HG02798 (cell line): Measurements from ENCODE around the gene MEOX1.
A peak's percentile ranks its signal among the peaks of the same experiment; 100 is the strongest.
"Not testable (repeated sequence)": the region's sequence is repeated elsewhere in the genome, so short reads cannot be mapped to it uniquely, and the experiment has no call there.

ENCODE experiments used
- ATAC-seq: cut with Tn5 transposase; IDR thresholded peaks from one replicate; pipeline ENCODE4 v1.9.1; 2021; ENCODE audit warnings: mild to moderate bottlenecking; ENCODE audit not compliant: unreplicated experiment, poor library complexity

MEOX1 gene

DNA sequence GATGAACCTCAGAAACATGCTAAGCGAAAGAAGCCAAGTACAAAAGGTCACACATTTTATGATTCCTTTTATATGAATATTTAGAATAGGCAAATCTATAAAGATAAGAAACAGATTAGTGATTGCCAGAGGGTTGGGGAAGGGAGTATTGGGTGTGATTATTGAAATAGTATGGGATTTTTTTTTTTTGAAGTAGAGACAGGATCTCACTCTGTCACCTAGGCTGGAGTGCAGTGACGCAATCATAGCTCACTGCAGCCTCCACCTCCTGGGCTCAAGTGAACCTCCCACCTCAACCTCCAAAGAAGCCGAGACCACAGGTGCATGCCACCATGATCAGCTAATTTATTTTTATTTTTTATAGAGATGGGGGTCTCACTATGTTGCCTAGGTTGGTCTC is 35.7 kb downstream of the MEOX1 start:
- ATAC-seq: no peak

DNA sequence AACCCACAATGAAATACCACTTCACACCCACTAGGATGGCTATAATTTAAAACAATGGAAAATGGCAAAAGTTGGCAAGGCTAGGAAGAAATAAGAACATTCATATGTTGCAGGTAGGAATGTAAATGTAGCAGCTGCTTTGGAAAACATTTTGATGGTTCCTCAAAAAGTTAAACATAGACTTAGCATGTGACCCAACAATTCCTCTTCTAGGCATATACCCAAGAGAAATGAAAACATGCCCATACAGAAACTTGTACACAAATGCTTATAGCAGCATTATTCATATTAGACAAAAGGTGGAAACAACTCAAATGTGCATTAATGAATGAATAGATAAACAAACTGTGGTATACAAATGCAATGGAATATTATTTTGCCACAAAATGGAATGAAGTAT is 36.1 kb downstream of the MEOX1 start:
- no peak for ATAC-seq

GRCh38 chr17:43620581-43620980 is 41.1 kb downstream of the MEOX1 start:
- no peak for ATAC-seq

- no peak for ATAC-seq
Measured at GRCh38 chr17:43620147-43620546, 41.6 kb downstream of the MEOX1 start.

GRCh38 chr17:43619705-43620104 is 42.0 kb downstream of the MEOX1 start:
- no peak for ATAC-seq

- ATAC-seq: no peak
Measured at GRCh38 chr17:43618276-43618675, 43.4 kb downstream of the MEOX1 start.

- no peak for ATAC-seq
Measured at GRCh38 chr17:43616852-43617251, 44.9 kb downstream of the MEOX1 start.

DNA sequence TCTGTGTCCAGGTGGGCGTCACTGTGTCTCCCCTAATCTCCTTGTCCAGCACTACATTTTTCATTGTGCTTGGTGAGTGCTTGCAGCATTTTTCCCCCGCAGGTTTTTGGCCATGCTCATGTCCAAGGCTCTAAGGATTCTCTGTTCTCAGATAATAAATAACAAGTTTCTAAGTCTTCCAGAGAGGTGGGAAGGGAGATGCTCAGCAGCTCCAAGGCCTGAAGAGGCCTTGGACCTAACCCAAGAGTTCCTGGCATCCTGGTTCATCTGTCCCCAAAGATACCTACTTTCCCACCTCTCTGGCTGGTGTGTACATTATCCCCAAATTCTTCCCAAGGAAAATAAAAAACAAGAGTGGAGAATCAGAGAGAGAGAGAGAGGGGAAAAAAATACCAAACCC is 45.3 kb downstream of the MEOX1 start:
- ATAC-seq: no peak

DNA sequence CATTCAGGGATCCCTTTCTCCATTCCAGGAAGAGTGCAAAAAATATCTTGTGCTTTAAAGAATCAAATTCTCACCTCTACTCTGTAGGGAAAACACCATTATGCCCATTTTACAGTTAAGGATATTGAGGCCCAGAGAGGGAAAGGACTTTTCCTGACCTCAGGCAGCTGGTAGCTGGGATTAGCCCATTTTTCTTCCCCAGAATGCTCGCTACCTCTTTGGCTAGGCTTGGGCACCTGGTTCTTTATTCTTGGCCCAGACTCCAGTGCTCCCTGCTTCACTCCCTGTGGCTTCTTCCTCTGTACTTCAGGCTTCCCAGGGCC is 45.7 kb downstream of the MEOX1 start:
- ATAC-seq: no peak

DNA sequence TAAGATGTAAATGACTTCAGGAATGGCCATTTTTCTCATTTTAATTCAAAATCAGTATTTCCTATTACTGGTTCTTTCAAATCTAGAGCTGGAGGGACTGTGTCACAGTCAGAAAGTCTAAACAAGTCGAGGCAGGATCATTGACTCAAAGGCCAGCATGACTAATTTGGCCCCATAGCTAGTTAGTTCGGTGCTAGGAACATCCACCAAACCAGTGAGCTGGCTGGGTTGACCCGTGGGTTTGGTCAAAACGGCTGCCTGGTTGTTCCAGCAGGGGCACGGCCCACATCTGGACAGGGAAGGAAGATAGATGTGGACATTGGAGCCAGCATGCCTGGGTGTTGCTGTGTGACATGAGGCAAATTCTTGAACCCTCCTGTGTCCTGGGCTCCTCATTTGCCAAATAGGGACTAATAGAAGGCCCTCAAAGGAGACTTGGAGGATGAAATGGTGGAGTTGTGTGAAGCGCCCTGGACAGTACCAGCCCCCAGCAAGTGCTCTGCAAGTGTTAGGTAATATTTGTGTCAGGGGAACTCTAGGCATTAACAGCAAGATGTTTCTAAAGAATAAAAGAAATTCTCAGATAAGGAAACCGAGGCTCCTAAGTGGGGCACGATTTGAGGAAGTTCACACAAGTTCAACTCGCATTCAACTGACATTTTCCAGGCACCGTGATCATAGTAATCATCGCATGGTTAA is 46.2 kb downstream of the MEOX1 start:
- ATAC-seq: no peak

DNA sequence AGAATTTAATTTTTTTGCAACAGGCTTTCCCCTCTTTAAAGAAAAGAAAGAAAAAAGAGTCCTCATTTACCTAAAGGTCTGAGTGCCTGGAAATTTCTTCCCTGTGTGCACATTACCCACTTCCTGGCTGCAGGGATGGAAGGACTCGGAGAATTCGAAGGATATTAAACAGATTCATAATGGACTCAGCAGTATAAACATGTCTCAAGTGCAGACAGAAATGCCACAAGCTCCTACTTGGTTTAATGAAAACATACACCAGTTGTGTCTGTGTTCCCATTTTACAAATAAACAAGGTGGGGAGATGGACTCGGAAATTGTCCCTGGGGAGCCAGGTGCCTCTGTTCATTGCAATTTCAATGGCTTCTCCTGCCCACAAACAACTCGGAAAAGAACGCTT is 47.2 kb downstream of the MEOX1 start:
- ATAC-seq: no peak

- no peak for ATAC-seq
Measured at GRCh38 chr17:43613917-43614316, 47.8 kb downstream of the MEOX1 start.

DNA sequence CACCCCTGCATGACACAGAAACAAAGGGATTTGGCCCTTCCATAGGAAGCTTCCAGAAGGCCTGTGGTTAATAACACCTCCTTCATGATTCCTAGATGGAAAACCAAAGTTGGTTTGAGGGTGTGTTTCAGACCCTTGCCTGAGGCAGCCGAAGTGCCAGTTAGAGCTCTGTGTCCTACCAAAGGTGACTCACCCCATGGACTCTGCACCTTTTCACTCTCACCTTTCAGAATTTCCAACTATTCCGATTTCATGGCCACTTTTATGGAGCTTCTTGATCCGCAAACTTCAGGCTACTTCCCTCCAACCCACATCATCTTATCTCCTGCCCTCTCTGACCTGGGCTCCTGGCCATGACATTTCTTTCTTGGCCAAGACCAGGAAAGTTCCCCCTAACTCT is 49.2 kb downstream of the MEOX1 start:
- ATAC-seq: no peak

- ATAC-seq: no peak
Measured at GRCh38 chr17:43611230-43611969, 50.3 kb downstream of the MEOX1 start.

GRCh38 chr17:43609613-43610385 is 51.9 kb downstream of the MEOX1 start:
- no peak for ATAC-seq

GRCh38 chr17:43608313-43608712 is 53.4 kb downstream of the MEOX1 start:
- peak; percentile 53 for ATAC-seq

- ATAC-seq: no peak
Measured at GRCh38 chr17:43604549-43604948, 57.2 kb downstream of the MEOX1 start.

DNA sequence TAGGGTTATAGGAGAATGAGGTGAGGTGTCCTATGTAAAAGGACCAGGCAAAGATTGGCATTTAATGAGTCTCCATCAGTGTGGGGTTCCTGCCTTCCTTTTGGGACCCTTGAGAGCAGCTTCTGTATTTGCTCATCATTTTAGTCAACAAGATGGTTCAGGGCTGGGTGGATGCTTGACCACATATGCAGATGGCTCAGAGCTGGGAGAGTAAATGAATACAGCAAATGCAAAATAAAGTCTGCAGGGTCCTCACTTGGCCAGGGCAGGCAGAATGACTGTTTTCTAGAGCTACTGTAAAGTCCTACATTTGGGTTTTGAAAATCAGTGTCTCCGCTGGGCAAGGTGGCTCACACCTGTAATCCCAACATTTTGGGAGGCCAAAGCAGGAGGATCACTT is 58.4 kb downstream of the MEOX1 start:
- ATAC-seq: no peak

GRCh38 chr17:43602556-43602955 is 59.2 kb downstream of the MEOX1 start:
- ATAC-seq: not testable (repeated sequence)

DNA sequence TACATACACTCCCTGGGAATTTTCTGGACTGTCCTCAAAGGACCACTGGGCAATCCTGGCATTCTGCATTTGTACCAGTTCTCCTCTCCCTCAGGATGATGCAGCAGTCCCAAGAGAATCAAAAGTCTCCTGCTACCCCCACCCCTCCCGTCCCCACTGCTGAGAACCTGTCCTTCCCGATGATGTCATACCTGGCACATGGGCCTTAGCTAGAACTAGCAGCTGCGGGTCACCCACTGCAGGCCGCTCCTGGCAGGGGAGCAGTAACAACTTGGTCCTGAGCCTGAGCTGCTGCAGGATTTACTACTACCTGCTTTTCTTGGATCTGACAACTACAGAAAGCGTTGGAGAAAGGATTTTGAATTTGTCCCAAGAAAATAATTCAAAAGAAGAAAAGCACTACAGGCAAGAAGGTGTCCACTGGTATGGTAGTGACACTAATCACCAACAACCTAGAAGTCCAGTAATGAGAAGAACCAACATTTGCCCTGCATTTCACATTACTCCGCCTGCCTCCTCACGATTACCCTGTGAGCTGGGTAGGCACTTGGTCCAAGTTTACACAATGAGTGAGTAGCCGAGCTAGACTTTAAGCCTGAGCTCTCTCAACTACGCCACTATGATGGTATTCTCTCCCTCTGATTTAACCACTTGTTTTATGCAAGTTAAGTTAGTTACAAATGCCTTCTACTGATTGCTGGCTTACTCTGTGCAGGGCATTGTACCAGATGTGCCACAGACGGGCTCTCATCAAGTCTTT is 60.3 kb downstream of the MEOX1 start:
- ATAC-seq: no peak

DNA sequence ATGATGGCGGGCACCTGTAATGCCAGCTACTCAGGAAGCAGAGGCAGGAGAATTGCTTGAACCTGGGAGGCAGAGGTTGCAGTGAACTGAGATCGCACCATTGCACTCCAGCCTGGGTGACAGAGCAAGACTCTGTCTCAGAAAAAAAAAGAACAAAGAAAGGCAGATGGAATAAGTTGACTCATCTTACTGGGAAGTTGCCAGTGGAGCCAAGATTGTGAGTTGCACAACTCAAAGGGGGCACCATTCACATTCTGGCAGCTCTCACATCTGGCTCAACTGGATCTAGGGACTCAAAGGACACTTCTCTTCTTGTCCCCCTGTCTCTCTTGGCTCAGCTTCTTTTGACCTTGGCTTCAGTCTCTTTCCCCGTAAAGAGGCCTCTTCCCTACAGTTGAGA is 61.9 kb downstream of the MEOX1 start:
- no peak for ATAC-seq
